HL-60 (cell line): ENCODE measurements around the gene ALPL.

Experiments used
- DNase-seq, 2 experiments: peaks; one replicate each; pipeline ENCODE4 v3.0.0-alpha.2; 2010 to 2020; ENCODE audit warnings: low read depth in 1 of 2, low spot score in 1 of 2
- H3K27ac ChIP-seq: fragments of 250-450 bp; sonication (Bioruptor Pico); replicated peaks from 2 replicates; pipeline ENCODE4 v1.5.1; 2020; ENCODE audit warnings: mild to moderate bottlenecking, moderate library complexity
- H3K27me3 ChIP-seq: fragments of 250-450 bp; sonication (Bioruptor Pico); 2 replicates; pipeline ENCODE4 v1.5.1; 2021; ENCODE audit warnings: mild to moderate bottlenecking, moderate library complexity; ENCODE audit not compliant: insufficient read depth, poor library complexity, severe bottlenecking
- H3K4me3 ChIP-seq: replicated peaks from 2 replicates; pipeline ENCODE4 v1.5.1; 2011; ENCODE audit warnings: mild to moderate bottlenecking, control low read depth, low read length; ENCODE audit not compliant: insufficient read depth
- CTCF ChIP-seq: IDR thresholded peaks from one replicate; pipeline ENCODE4 v1.5.1; 2011; ENCODE audit warnings: low read length, control low read depth, inconsistent platforms; ENCODE audit not compliant: insufficient read depth
- GABPA ChIP-seq: IDR thresholded peaks from 2 replicates; pipeline ENCODE4 v1.6.1; 2012; ENCODE audit warnings: low read depth
- POLR2AphosphoS5 ChIP-seq: IDR thresholded peaks from 2 replicates; pipeline ENCODE4 v1.6.1; 2012; ENCODE audit warnings: low read depth
- REST ChIP-seq: IDR thresholded peaks from 2 replicates; pipeline ENCODE4 v1.6.1; 2012; ENCODE audit warnings: low read depth; ENCODE audit not compliant: insufficient replicate concordance
- SPI1 ChIP-seq: IDR thresholded peaks from 2 replicates; pipeline ENCODE4 v1.6.1; 2012; ENCODE audit warnings: low read depth, mild to moderate bottlenecking, borderline replicate concordance

Gene ALPL

GRCh38 chr1:21579791-21580190, 70.6 kb downstream of the ALPL start:
- H3K27ac ChIP-seq: no peak overlapping the region
- no peak for DNase-seq
- peaks cover 6% of the 10 kb centered on the region for H3K27me3 ChIP-seq
- TF ChIP-seq REST (no peak), SPI1 (no peak), CTCF (no peak), POLR2AphosphoS5 (no peak), GABPA (no peak)
- no peak overlapping the region for H3K4me3 ChIP-seq

GRCh38 chr1:21584096-21584495, 74.9 kb downstream of the ALPL start:
- no peak overlapping the region for H3K4me3 ChIP-seq
- TF ChIP-seq POLR2AphosphoS5 (no peak), CTCF (no peak), SPI1 (no peak), GABPA (no peak), REST (no peak)
- H3K27ac ChIP-seq: no peak overlapping the region

GRCh38 chr1:21585037-21585436, 75.8 kb downstream of the ALPL start:
- Histone ChIP-seq H3K27me3 (peaks cover 10% of the 10 kb centered on the region), H3K27ac (no peak overlapping the region), H3K4me3 (no peak overlapping the region)
- no peak for DNase-seq
- TF ChIP-seq POLR2AphosphoS5 (no peak), CTCF (no peak), REST (no peak), GABPA (no peak), SPI1 (no peak)

More at GRCh38 chr1:21584096-21584495, 74.9 kb downstream of the ALPL start:
- H3K27me3 ChIP-seq: peaks cover 3% of the 10 kb centered on the region
- no peak for DNase-seq
